CD4-positive, alpha-beta memory T cell (primary cell): ENCODE data around the gene ZKSCAN4. TPM values are rescaled to one million over a fixed set of nuclear protein-coding genes. Genes with fewer than 3 reads are reported as not detected.
A peak's percentile ranks its signal among the peaks of the same experiment; 100 is the strongest.

Source experiments
- CTCF ChIA-PET: fragments of 350-600 bp; sonication (Branson Sonifier 250); formaldehyde crosslinking; loops from one replicate; lab custom pipeline; 2021; ENCODE audit warnings: inconsistent platforms; ENCODE audit not compliant: partially characterized antibody; lab: Charles Lee
- POLR2A ChIA-PET: fragments of 350-600 bp; sonication (Branson Sonifier 250); formaldehyde crosslinking; loops from one replicate; lab custom pipeline; 2021; ENCODE audit not compliant: partially characterized antibody; lab: Charles Lee
- DNase-seq, 5 donors: peaks; one replicate each; pipeline versions ENCODE4 v3.0.0 to v3.0.0-alpha.2; 2020 to 2022; ENCODE audit warnings: mixed read lengths in 1 of 5
- H3K27ac ChIP-seq: one replicate; pipeline ENCODE4 v1.7.0; 2013; ENCODE audit warnings: low read depth, low read length
- H3K27me3 ChIP-seq: 2 replicates; pipeline ENCODE4 v1.7.0; 2013; ENCODE audit warnings: mild to moderate bottlenecking, low read length, moderate library complexity; ENCODE audit not compliant: insufficient read depth
- H3K36me3 ChIP-seq: 2 replicates; pipeline ENCODE4 v1.7.0; 2013; ENCODE audit warnings: mild to moderate bottlenecking, low read length, moderate library complexity; ENCODE audit not compliant: insufficient read depth
- H3K4me1 ChIP-seq: 2 replicates; pipeline ENCODE4 v1.7.0; 2013; ENCODE audit warnings: mild to moderate bottlenecking, low read length, moderate library complexity; ENCODE audit not compliant: insufficient read depth
- H3K4me3 ChIP-seq, 2 donors: one replicate each; pipeline ENCODE4 v1.7.0; 2013; ENCODE audit warnings: low read length in 2 of 2, mild to moderate bottlenecking in 1 of 2
- H3K9me3 ChIP-seq, 2 donors: one replicate each; pipeline ENCODE4 v1.7.0; 2013; ENCODE audit warnings: low read length in 2 of 2, control low read depth in 1 of 2; ENCODE audit not compliant: control insufficient read depth in 1 of 2
- H3K27ac Mint-ChIP-seq, 7 donors: one replicate each; pipeline ENCODE4 v1.8.0; 2020 to 2021; ENCODE audit warnings: mixed read lengths in 7 of 7, mild to moderate bottlenecking in 6 of 7, inconsistent platforms in 3 of 7, moderate library complexity in 3 of 7
- H3K27me3 Mint-ChIP-seq, 2 donors: one replicate each; pipeline ENCODE4 v1.8.0; 2020 to 2021; ENCODE audit warnings: mixed read lengths in 2 of 2
- H3K36me3 Mint-ChIP-seq, 2 donors: one replicate each; pipeline ENCODE4 v1.8.0; 2020 to 2021; ENCODE audit warnings: mixed read lengths in 2 of 2, inconsistent platforms in 1 of 2, mild to moderate bottlenecking in 1 of 2
- H3K4me1 Mint-ChIP-seq, 4 donors: one replicate each; pipeline ENCODE4 v1.8.0; 2020 to 2021; ENCODE audit warnings: mixed read lengths in 4 of 4, mild to moderate bottlenecking in 1 of 4
- H3K4me3 Mint-ChIP-seq, 8 donors: one replicate each; pipeline ENCODE4 v1.8.0; 2020 to 2021; ENCODE audit warnings: mixed read lengths in 8 of 8, mild to moderate bottlenecking in 7 of 8, moderate library complexity in 6 of 8, inconsistent platforms in 3 of 8
- H3K9me3 Mint-ChIP-seq, 8 donors: one replicate each; pipeline ENCODE4 v1.8.0; 2020 to 2021; ENCODE audit warnings: mixed read lengths in 8 of 8, mild to moderate bottlenecking in 5 of 8, inconsistent platforms in 3 of 8, moderate library complexity in 1 of 8
- intact Hi-C: fragments of 100-400 bp; cut with micrococcal nuclease; formaldehyde crosslinking; loops from one replicate; pipeline ENCODE4 v1.15.1; 2023
- polyA plus RNA-seq, 2 donors: library from polyadenylated mRNA; unstranded; fragments of 300-500 nt; fragmentation: Illumina TruSeq; gene quantifications; one replicate each; pipeline ENCODE4 v1.2.3, GENCODE V29; 2021
- total RNA-seq, 2 experiments: library from RNA; stranded (reverse); gene quantifications; one replicate each; pipeline ENCODE4 v1.2.3, GENCODE V29; 2021

ZKSCAN4 gene
- total and polyA plus RNA-seq, 4 experiments from 2014 or later: 2.4 to 11.1 (median 7.5) TPM

DNA sequence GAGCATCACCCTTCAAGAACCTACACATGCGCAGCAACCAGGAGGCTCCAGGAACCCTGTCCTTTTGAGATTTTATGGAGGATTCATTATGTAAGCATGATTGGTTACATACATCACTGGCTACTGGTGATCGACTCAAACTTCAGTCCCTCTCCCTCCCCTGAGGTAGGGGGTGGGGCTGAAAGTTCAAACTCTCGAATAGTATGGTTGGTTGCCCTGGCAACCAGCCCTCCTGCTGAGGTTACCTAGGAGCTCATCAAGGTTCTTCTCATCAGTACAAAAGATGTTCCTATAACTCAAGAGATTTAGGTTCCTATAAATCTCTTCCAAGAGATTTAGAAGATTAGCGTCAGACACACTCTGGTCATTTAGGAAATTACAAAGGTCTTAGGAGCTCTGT lies 48.9 kb downstream of the ZKSCAN4 start:
- Histone ChIP-seq H3K27me3 (peaks cover 20% of the 10 kb centered on the region), H3K4me1 (peaks cover 18% of the 10 kb centered on the region), H3K27ac (no peak overlapping the region), H3K4me3 (no peak overlapping the region), H3K9me3 (no peaks in the 10 kb centered on the region), H3K36me3 (no peaks in the 10 kb centered on the region)
- Mint-ChIP-seq H3K4me1 (peaks cover 6 to 11% (median 11%) of the 10 kb centered on the region in 4 donors), H3K4me3 (no peak overlapping the region), H3K9me3 (peaks cover 6 to 77% (median 48%) of the 10 kb centered on the region in 8 donors), H3K27ac (peak overlapping the region in 1 of 7 donors; percentile 11), H3K27me3 (peaks cover 52 to 55% of the 10 kb centered on the region in 2 donors), H3K36me3 (peaks cover 4 to 9% of the 10 kb centered on the region in 2 donors)
- no peak for DNase-seq
- intact Hi-C loops: no loop called here
- POLR2A ChIA-PET: no interaction called here
- CTCF ChIA-PET: no interaction called here

DNA sequence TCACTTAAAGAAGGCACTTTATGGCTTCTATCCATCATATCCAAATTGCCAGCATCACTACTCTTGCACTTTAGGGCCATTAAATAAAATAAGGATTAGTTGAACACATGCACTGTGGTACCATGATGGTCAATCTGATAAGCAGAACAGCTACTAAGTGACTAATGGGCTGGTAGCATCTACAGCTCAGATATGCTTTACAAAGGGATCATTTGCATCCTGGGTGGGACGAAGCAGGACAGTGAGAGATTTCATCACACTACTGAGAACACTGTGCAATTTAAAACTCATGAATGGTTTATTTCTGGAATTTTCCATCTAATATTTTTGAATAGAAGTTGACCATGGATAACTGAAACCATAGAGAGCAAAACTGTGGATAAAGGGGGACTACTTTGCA lies 52.0 kb downstream of the ZKSCAN4 start:
- no peak for DNase-seq
- H3K9me3 Mint-ChIP-seq: peaks cover 10 to 76% (median 47%) of the 10 kb centered on the region in 8 donors
- peaks cover 41 to 43% of the 10 kb centered on the region in 2 donors for H3K27me3 Mint-ChIP-seq
- peaks cover 9 to 20% of the 10 kb centered on the region in 2 donors for H3K36me3 Mint-ChIP-seq
- H3K27ac ChIP-seq: no peak overlapping the region
- H3K27me3 ChIP-seq: no peaks in the 10 kb centered on the region
- CTCF ChIA-PET: no interaction called here
- H3K27ac Mint-ChIP-seq: no peak overlapping the region
- H3K4me3 Mint-ChIP-seq: no peak overlapping the region
- no peaks in the 10 kb centered on the region for H3K36me3 ChIP-seq
- H3K4me3 ChIP-seq: no peak overlapping the region
- intact Hi-C loops: no loop called here
- no peaks in the 10 kb centered on the region for H3K9me3 ChIP-seq
- H3K4me1 ChIP-seq: peaks cover 9% of the 10 kb centered on the region
- POLR2A ChIA-PET: no interaction called here
- H3K4me1 Mint-ChIP-seq: peaks cover 0 to 4% (median under 1%) of the 10 kb centered on the region in 4 donors

Other genes starting within 250 kb of the ZKSCAN4 start
- 1 to 10 TPM in 1 of 2 experiments, under 1 TPM in 1; 0.75 to 1.4 TPM for gene ZNF165, start 171.7 kb downstream of the ZKSCAN4 start, total RNA-seq
- under 1 TPM; 0.78 to 0.96 TPM for gene ZNF165, start 171.7 kb downstream of the ZKSCAN4 start, polyA plus RNA-seq
- 10 to 100 TPM; 13.4 to 14.8 TPM for gene ZSCAN16, start 127.7 kb downstream of the ZKSCAN4 start, total RNA-seq
- 10 to 100 TPM; 12.4 to 14.2 TPM for gene ZSCAN16, start 127.7 kb downstream of the ZKSCAN4 start, polyA plus RNA-seq
- 10 to 100 TPM; 40.8 to 43.3 TPM for gene ZKSCAN8, start 110.4 kb downstream of the ZKSCAN4 start, total RNA-seq
- 1 to 10 TPM in 1 of 2 donors, not detected in 1; 1.8 TPM for gene ZKSCAN8, start 110.4 kb downstream of the ZKSCAN4 start, polyA plus RNA-seq
- gene ZSCAN9, start 27.0 kb downstream of the ZKSCAN4 start, total RNA-seq: 1 to 10 TPM; 3.4 to 4.4 TPM
- gene ZSCAN9, start 27.0 kb downstream of the ZKSCAN4 start, polyA plus RNA-seq: 1 to 10 TPM; 1.2 to 3.5 TPM
- gene NKAPL, start 7.0 kb upstream of the ZKSCAN4 start, total RNA-seq: under 1 TPM in 1 of 2 experiments, not detected in 1; 0.33 TPM
- under 1 TPM in 1 of 2 donors, not detected in 1; 0.15 TPM for gene NKAPL, start 7.0 kb upstream of the ZKSCAN4 start, polyA plus RNA-seq
- gene ZSCAN26, start 14.9 kb upstream of the ZKSCAN4 start, total RNA-seq: 10 to 100 TPM; 23.3 to 26.5 TPM
- 10 to 100 TPM; 13.1 to 14.2 TPM for gene ZSCAN26, start 14.9 kb upstream of the ZKSCAN4 start, polyA plus RNA-seq
- 1 to 10 TPM; 1.1 to 1.4 TPM for gene PGBD1, start 29.3 kb upstream of the ZKSCAN4 start, total RNA-seq
- gene PGBD1, start 29.3 kb upstream of the ZKSCAN4 start, polyA plus RNA-seq: under 1 TPM; 0.08 to 0.31 TPM
- under 1 TPM; 0.73 to 0.97 TPM for gene ZSCAN31, start 83.9 kb upstream of the ZKSCAN4 start, total RNA-seq
- gene ZSCAN31, start 83.9 kb upstream of the ZKSCAN4 start, polyA plus RNA-seq: 1 to 10 TPM in 1 of 2 donors, under 1 TPM in 1; 0.86 to 1.2 TPM
- 10 to 100 TPM; 12.4 to 12.6 TPM for gene ZKSCAN3, start 97.7 kb upstream of the ZKSCAN4 start, total RNA-seq
- gene ZKSCAN3, start 97.7 kb upstream of the ZKSCAN4 start, polyA plus RNA-seq: 1 to 10 TPM; 2.3 to 4.2 TPM
- gene ZSCAN12, start 147.5 kb upstream of the ZKSCAN4 start, total RNA-seq: 1 to 10 TPM; 8.0 to 8.3 TPM
- 1 to 10 TPM in 1 of 2 donors, under 1 TPM in 1; 0.70 to 1.3 TPM for gene ZSCAN12, start 147.5 kb upstream of the ZKSCAN4 start, polyA plus RNA-seq
- gene ZSCAN23, start 191.2 kb upstream of the ZKSCAN4 start, total RNA-seq: 1 to 10 TPM; 1.1 to 1.7 TPM
- not detected for gene ZSCAN23, start 191.2 kb upstream of the ZKSCAN4 start, polyA plus RNA-seq